HS-5 (cell line): ENCODE results near the gene TCF12.

ENCODE experiments used
- DNase-seq: peaks from one replicate; pipeline ENCODE4 v3.0.0-alpha.2; 2012; ENCODE audit warnings: low read depth

TCF12 gene

DNA sequence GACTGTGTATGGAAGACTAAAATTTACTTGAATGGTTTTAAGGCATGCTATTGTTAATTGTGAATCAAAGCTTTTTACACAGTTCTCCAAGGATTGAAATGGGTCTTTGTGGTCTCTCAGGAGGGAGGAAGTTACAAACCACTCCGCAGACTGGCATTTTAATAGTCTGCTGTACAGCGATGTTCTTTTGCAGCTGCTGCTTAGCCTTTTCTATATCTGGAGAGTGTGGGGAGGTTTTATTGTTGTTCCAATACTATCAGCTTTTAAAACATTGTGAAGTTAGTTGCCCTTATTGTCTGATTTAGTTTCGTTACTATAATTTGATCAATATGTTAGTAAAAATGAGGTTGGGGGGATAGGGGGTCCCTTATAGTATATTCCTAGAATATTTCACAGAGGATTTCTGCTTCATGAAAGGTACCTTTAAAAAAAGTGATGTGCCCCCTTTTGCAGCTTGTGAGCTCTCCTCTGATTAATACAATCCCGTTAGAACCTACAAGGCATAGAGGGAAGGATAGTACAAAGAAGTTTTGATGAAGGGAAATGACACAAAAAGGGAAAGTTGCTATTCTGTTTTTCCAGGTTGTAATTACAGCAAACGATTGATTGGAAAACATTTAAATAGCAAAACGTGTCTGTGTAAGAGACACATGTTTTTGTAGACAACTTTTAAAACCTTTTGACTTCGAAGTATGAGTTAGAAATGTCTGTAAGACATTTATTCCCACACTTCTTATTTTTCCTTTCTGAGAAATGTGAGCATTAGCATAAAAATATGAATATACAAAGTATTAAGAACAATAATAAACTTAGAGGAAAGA, 299.5 kb downstream of the TCF12 start:
- DNase-seq: no peak

DNA sequence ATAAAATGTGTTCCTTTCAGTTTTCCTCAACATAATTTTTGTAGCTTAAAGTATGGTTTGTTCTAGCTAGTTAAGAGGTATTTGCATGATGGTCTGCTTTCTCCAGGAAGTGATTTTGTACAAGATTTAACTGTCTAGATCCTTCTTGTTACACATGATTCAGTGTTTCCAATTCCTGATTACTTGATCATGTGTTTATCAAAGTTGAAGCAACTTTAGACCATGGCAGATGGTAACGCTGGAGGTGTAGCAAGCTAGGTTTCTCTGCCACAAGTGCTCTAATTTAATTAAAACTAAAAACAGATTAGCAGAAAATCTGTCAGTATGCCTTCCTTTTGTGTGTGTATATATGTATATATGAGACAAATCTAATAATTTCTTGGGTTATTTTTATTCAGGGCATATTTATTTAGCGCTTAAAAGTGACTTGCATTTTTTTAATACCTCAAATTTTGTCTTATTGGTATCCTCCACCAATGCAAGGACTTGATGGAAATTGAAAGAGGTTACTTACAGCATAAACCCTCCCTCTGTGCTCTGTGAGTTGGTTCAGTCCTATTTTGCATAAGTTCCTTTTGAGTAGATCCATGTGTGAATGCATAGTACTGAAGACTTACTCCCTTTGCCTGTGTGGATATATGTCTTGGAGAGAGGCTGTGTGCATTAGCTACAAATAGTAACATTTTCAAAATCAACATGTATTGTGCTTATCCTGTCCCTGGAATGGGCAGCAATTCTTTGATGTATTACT, 300.6 kb downstream of the TCF12 start:
- DNase-seq: no peak

DNA sequence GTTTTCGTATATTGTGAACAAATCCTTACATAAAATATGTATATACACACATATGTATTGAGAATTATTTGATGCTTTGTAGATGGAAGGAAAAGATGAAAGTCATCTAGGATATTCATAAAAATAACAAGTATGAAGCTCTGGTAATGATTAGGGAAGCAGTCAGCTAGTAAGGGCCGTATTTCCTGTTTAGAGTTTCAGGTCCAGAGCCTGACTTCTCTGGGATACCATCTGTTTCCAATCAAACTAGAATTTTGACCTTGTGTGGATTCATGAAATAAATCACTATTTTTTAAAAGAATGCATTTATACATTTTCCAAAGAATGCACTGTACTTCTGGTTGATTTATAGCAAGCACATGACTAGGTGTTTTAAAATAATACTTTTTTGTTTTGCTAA, 301.8 kb downstream of the TCF12 start:
- no peak for DNase-seq

- no peak for DNase-seq
These were observed 302.7 kb downstream of the TCF12 start for GRCh38 chr15:57221134-57221533.

- DNase-seq: no peak
These were observed 304.9 kb downstream of the TCF12 start for GRCh38 chr15:57223345-57223744.

DNA sequence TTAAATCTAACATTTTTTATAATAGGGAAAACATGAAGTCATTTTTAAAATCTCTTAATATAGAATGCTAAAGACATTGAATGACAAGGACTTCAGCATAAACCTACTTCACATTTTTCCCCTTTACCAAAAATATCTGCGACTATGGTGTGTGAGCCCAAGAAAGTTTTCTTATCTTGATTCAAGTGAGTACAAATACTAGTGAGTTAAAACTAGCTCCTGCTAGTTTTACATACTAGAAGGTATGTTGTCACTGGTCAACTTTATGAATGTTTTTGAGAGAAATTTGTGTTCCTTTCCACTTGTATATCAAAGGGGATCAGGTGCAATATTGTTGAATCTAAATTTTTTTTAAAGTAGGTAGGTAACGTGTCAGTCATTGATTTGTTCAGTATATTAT, 305.4 kb downstream of the TCF12 start:
- no peak for DNase-seq

- DNase-seq: no peak
These were observed 306.2 kb downstream of the TCF12 start for GRCh38 chr15:57224664-57225063.

- no peak for DNase-seq
These were observed 308.7 kb downstream of the TCF12 start for GRCh38 chr15:57227166-57227565.

- no peak for DNase-seq
These were observed 309.5 kb downstream of the TCF12 start for GRCh38 chr15:57227899-57228298.

DNA sequence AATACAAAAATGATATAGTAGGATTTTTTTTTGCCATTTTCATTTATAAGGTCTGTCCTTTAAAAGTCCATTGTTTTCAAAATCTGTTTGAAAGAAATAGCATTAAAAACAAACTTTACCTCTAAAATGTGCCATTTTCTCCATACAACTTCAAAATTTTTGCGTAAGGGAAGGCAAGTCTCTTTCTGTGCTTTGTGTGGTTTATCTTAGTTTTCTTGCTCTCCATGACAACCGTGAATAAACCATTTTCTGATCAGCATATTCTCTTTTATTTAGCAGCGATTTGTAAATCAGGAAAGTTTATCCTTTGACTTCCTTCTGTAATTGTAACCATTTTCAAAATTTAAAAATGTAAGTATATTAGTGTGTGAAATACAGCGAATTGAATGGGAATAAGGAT, 310.0 kb downstream of the TCF12 start:
- no peak for DNase-seq

DNA sequence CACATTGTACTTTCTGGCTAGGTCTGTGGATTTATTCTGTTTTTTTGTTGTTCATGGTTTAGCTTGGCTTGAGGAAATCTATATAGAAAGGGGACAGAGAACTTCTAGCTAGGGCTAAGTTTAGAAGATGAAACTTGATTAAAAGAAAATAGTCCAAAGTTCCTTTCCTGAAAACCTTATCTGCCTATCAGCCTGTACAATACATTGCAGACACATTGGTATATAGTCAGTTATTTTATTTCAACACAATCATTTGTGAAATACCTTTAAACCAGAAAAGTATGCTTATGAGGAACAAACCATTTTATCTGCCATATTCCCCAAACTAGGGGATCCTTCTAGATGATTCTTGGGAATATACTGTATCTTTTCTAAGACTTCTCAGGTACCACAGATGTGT, 310.6 kb downstream of the TCF12 start:
- DNase-seq: no peak

GRCh38 chr15:57231559-57231958, 313.1 kb downstream of the TCF12 start:
- DNase-seq: no peak

DNA sequence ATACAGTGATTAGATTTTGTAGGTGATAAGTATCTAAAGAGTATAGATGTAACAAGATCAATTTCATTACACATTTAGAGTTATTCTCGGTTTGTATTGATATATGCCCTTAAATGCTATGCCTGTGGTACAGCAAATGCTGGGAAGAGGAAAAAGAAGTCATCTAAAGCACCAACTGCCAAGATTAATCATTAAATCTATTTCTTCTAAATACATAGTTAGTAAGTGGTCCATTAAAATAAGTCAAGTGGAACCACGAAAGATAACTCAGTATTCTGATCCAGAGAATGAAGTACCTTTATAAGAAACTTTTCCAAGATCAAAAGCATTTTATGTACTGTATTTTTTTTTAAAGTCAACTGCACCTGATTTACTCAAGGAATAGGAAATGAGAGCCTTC, 315.7 kb downstream of the TCF12 start:
- DNase-seq: no peak

GRCh38 chr15:57235186-57235585, 316.7 kb downstream of the TCF12 start:
- no peak for DNase-seq

GRCh38 chr15:57235873-57236272, 317.4 kb downstream of the TCF12 start:
- no peak for DNase-seq

DNA sequence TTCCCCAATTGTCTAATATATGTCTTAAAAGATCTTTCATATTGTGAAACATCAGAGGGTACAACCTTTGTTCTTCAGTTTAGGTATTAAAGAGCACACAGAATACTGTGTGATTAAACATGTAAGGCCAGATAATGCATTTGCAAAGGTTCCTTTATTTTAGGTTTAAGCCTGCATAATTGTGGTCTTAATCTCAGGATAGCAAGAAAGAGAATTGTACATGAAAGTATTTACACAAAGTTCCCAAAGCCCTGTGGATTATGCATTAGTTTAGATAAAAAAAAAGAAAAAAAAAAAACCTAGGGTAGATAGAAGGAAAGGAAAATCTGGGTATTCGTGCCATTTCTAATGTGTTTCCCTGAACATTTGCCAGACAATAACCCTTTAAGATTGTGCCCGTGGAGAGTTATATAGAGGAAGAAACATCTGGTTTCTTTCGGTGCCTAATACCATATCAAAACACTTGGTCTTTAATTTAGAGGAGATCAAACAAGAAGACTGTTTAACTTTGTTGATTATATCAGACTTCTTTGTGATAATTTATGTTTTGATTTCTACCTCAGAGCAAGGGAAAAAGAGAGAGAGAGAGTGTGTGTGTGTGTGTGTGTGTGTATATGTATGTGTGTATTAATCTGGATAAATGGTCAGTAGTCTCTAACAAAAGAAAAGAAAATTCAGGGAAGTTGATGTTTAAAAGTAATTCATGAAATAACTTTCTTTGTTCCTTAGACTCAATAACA, 318.3 kb downstream of the TCF12 start:
- DNase-seq: no peak

GRCh38 chr15:57237301-57237642, 318.8 kb downstream of the TCF12 start:
- no peak for DNase-seq

DNA sequence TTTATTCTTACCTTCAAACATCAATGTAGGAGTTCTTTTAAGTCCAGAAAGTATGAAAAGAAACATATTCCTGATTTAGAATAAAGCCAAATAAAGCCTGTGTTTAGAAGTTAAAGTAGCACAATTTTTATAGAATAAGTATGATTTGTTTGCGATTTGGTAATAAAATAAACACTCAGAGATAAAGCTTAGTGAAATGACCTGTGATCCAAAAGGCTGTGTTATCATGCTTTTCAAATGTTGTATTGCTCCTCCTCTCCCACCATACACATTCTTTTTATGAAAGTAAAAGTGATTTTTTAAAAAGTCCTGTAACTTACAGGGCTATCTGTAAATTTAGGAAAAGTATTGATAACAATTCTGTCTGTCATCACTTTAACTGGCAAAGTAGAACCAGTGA, 319.2 kb downstream of the TCF12 start:
- DNase-seq: no peak

DNA sequence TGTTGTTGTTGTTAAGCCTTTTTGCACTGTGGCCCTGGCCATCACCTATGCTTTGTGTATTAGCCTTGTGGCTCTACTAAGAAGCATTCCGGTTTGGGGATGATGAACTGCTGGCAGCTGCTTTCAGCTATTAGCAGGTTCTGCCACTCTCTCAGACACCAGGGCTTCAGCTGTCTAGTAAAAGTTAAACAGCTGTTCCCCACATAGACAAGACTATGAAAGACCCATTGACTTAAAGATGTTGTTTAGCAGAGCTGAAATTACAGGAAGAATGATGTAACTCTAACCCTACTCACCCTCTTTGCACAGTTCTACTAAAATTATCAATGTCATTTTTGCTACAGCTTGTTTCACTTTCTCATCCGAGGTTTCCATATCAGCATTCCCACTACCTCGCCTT, 326.7 kb downstream of the TCF12 start:
- DNase-seq: no peak

GRCh38 chr15:57245714-57246113, 327.3 kb downstream of the TCF12 start:
- no peak for DNase-seq

- no peak for DNase-seq
These were observed 329.6 kb downstream of the TCF12 start for GRCh38 chr15:57248074-57248473.

- no peak for DNase-seq
These were observed 332.9 kb downstream of the TCF12 start for GRCh38 chr15:57251308-57251707.

DNA sequence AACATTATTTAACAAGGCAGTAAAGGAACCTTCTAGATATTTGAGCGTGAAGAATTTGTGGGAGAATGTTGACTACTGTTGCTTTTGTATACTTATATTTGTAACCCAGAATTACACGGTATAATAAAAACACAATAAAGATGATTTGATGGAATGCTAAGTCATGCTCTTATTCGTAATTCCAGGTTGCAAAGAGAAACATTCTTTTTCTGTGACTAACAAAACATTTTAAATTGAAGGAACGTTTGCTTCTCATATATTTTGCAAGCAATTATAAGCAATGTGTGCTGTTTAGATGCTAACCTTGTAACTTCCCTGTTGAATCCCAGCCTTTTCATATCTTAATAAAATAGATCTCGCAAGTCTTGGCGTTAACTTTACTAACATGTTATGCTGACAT, 333.5 kb downstream of the TCF12 start:
- no peak for DNase-seq
